Activated CD4-positive, alpha-beta memory T cell treated with anti-CD3 and anti-CD28 coated beads for 36 hours (primary cell): ENCODE results near the gene E2F4. TPM values are rescaled to one million over a fixed set of nuclear protein-coding genes. Genes with fewer than 3 reads are reported as not detected.

Source experiments
- CTCF ChIA-PET: fragments of 350-600 bp; sonication (Branson Sonifier 250); formaldehyde crosslinking; loops from one replicate; lab custom pipeline; 2021; ENCODE audit warnings: antibody characterized with exemption, inconsistent platforms; lab: Charles Lee
- POLR2A ChIA-PET: fragments of 350-600 bp; sonication (Branson Sonifier 250); formaldehyde crosslinking; loops from one replicate; lab custom pipeline; 2021; ENCODE audit warnings: antibody characterized with exemption; lab: Charles Lee
- DNase-seq: peaks from one replicate; pipeline ENCODE4 v3.0.0-alpha.2; 2020
- H3K27ac Mint-ChIP-seq: one replicate; pipeline ENCODE4 v1.8.0; 2021; ENCODE audit warnings: mixed read lengths
- H3K27me3 Mint-ChIP-seq: one replicate; pipeline ENCODE4 v1.8.0; 2021; ENCODE audit warnings: mixed read lengths
- H3K36me3 Mint-ChIP-seq: one replicate; pipeline ENCODE4 v1.8.0; 2021; ENCODE audit warnings: mixed read lengths
- H3K4me1 Mint-ChIP-seq: one replicate; pipeline ENCODE4 v1.8.0; 2021; ENCODE audit warnings: low read depth, mixed read lengths
- H3K4me3 Mint-ChIP-seq: one replicate; pipeline ENCODE4 v1.8.0; 2021; ENCODE audit warnings: mild to moderate bottlenecking, mixed read lengths
- H3K9me3 Mint-ChIP-seq: one replicate; pipeline ENCODE4 v1.8.0; 2021; ENCODE audit warnings: mixed read lengths
- intact Hi-C: fragments of 100-400 bp; cut with micrococcal nuclease; formaldehyde crosslinking; loops from one replicate; pipeline ENCODE4 v1.15.1; 2023
- total RNA-seq, 2 experiments: library from RNA; stranded (reverse); gene quantifications; one replicate each; pipeline ENCODE4 v1.2.3, GENCODE V29; 2021

Gene E2F4
- total RNA-seq, 2 experiments from 2014 or later = 91.6 to 92.3 TPM

GRCh38 chr16:67158637-67159600 lies 33.0 kb upstream of the E2F4 start:
- peak overlapping the region; percentile 93 for H3K4me3 Mint-ChIP-seq
- intact Hi-C loops = loop anchor here (1.0 to 5.0 kb wide), 10 partner anchors 11 to 286 kb away; partner anchors contain the start of genes FHOD1, MATCAP1, NOL3 and PHAF1
- peaks cover 14% of the 10 kb centered on the region for H3K36me3 Mint-ChIP-seq
- peak overlapping the region; percentile 95 for H3K27ac Mint-ChIP-seq
- H3K9me3 Mint-ChIP-seq = no peaks in the 10 kb centered on the region
- peak; percentile 93 for DNase-seq
- H3K4me1 Mint-ChIP-seq = peaks cover 56% of the 10 kb centered on the region
- ChIA-PET CTCF (interaction anchor here (0.8 to 14.8 kb wide), 11 partner anchors 8 to 211 kb away, joined by 3 to 350 read pairs (median 8); partner anchors contain the start of genes B3GNT9, CES3 and NOL3), POLR2A (interaction anchor here (1.0 to 2.8 kb wide), 13 partner anchors 8 to 181 kb away, joined by 3 to 23 read pairs (median 5); partner anchors contain the start of genes B3GNT9, E2F4 and NOL3)
- H3K27me3 Mint-ChIP-seq = peaks cover 8% of the 10 kb centered on the region

DNA sequence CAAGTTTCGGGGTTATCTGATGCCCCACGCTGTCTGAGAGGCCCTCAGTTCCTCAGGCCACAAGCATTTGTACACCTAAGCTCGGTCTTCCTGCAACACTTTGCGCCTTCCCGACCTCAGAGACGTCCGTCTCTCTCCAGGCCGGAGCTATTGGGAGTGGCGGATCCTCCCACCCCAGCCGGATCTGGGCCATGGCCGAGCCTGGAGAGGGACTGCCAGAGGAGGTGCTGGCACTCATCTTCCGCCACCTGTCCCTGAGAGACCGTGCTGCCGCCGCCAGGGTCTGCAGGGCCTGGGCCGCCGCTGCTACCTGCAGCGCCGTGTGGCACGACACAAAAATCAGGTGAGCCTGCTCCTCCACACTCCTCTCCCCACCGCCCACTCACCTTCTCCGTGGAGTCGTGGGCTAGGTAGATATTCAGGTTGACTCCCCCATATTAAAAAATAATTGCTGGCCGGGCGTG lies 30.3 kb upstream of the E2F4 start:
- CTCF ChIA-PET = interaction anchor here (1.6 to 14.8 kb wide), 7 partner anchors 8 to 178 kb away, joined by 4 to 350 read pairs (median 20); partner anchors contain the start of gene NOL3
- intact Hi-C loops = no loop called here

DNA sequence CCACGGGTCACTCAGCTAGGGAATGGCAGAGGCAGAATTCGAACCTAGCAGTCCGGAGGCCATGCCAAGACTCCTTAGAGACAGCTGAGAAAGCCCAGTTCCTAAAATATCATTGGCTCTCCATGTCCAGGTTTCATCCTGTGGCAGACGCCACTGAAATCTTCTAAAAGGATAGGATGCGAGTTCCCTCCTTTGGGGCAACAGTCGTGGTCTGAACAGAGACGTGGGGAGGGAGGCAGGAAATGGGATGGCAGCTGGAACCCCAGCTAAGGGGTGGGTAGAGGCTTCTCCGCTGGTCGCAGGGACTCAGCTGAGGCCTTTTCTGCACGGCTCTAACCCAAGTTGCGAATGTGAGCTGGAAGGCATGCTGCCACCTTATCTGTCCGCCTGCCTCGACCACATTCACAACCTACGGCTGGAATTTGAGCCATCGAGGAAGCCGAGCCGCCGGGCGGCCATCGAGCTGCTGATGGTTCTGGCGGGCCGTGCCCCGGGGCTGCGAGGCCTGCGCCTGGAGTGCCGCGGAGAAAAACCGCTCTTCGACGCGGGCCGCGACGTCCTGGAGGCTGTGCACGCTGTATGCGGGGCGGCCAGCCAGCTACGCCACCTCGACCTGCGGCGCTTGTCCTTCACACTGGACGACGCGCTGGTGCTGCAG lies 29.3 kb upstream of the E2F4 start:
- no peak for DNase-seq
- POLR2A ChIA-PET = interaction anchor here (0.8 to 1.3 kb wide), 5 partner anchors 11 to 133 kb away, joined by 3 to 6 read pairs (median 3); partner anchors contain the start of gene B3GNT9
- Mint-ChIP-seq H3K4me3 (no peak overlapping the region), H3K36me3 (peaks cover 12% of the 10 kb centered on the region), H3K4me1 (peaks cover 43% of the 10 kb centered on the region), H3K27ac (no peak overlapping the region), H3K9me3 (no peaks in the 10 kb centered on the region), H3K27me3 (peaks cover 32% of the 10 kb centered on the region)
- CTCF ChIA-PET = interaction anchor here (0.5 to 14.8 kb wide), 14 partner anchors 7 to 288 kb away, joined by 3 to 350 read pairs (median 3); partner anchors contain the start of genes EXOC3L1 and NOL3
- intact Hi-C loops = no loop called here

More for the DNA sequence above, 30.3 kb upstream of the E2F4 start:
- Mint-ChIP-seq H3K9me3 (no peaks in the 10 kb centered on the region), H3K27ac (no peak overlapping the region), H3K36me3 (peaks cover 12% of the 10 kb centered on the region), H3K27me3 (peaks cover 26% of the 10 kb centered on the region), H3K4me3 (no peak overlapping the region), H3K4me1 (peaks cover 52% of the 10 kb centered on the region)
- DNase-seq = no peak
- POLR2A ChIA-PET = no interaction called here

DNA sequence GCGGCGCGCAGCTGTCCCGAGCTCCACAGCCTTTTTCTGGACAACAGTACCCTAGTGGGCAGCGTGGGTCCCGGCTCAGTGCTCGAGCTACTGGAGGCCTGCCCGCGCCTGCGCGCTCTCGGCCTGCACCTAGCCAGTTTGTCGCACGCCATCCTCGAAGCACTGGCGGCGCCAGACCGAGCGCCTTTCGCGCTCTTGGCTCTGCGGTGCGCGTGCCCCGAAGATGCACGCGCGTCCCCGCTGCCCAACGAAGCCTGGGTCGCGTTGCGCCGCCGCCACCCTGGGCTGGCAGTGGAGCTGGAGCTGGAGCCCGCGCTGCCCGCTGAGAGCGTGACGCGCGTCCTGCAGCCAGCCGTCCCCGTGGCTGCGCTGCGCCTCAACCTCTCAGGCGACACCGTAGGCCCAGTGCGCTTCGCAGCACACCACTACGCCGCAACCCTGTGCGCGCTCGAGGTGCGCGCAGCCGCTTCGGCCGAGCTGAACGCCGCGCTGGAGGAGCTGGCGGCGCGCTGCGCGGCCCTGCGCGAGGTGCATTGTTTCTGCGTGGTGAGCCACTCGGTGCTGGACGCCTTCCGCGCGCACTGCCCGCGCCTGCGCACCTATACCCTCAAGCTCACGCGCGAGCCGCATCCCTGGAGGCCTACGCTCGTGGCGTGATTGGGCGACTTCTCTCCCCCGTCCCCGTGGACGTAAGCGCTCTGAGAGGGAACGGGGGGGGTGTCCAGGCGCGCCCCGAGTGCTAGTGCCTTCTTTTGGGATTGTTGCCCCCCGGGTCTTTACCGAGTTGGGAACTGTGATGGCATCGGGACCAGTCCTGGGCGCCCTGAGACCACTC lies 28.6 kb upstream of the E2F4 start:
- Mint-ChIP-seq H3K27ac (no peak overlapping the region), H3K4me3 (peak overlapping the region; percentile 8), H3K4me1 (peaks cover 36% of the 10 kb centered on the region), H3K36me3 (peaks cover 10% of the 10 kb centered on the region), H3K9me3 (no peaks in the 10 kb centered on the region), H3K27me3 (peaks cover 34% of the 10 kb centered on the region)
- peak; percentile 61 for DNase-seq
- POLR2A ChIA-PET = interaction anchor here (0.8 to 1.3 kb wide), 6 partner anchors 8 to 134 kb away, joined by 3 to 6 read pairs (median 3); partner anchors contain the start of gene B3GNT9
- CTCF ChIA-PET = interaction anchor here (0.5 to 14.8 kb wide), 14 partner anchors 8 to 289 kb away, joined by 3 to 350 read pairs (median 3); partner anchors contain the start of gene EXOC3L1
- intact Hi-C loops = no loop called here

- Mint-ChIP-seq H3K27ac (no peak overlapping the region), H3K27me3 (peaks cover 40% of the 10 kb centered on the region), H3K4me3 (peak overlapping the region; percentile 23), H3K9me3 (no peaks in the 10 kb centered on the region), H3K36me3 (peaks cover 10% of the 10 kb centered on the region), H3K4me1 (peaks cover 30% of the 10 kb centered on the region)
- POLR2A ChIA-PET = interaction anchor here (1.0 to 1.2 kb wide), 2 partner anchors 9 to 11 kb away, joined by 3 to 4 read pairs; no protein-coding TSS in a partner anchor
- CTCF ChIA-PET = interaction anchor here (0.5 to 14.8 kb wide), 10 partner anchors 9 to 351 kb away, joined by 3 to 350 read pairs (median 3); no protein-coding TSS in a partner anchor
- intact Hi-C loops = no loop called here
- DNase-seq = no peak
Measured at GRCh38 chr16:67163999-67164558, 27.9 kb upstream of the E2F4 start.

DNA sequence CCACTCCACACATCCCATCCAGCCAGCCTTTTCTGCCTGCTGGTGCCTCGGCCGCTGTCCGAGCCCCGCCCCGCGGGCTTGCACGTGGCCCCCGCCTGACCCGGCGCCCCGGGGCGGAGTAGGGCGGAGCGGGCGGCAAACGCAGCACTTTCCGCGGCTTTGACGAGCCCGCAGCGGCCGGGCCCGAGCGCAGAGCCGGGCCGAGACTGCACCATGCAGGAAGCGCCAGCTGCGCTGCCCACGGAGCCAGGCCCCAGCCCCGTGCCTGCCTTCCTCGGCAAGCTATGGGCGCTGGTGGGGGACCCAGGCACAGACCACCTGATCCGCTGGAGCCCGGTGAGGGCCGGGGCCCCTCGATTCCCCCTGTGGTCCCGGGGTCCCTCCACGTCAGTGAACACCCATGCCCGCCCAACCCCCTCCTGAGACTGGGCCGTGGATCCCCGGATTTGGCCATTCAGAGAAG lies 27.3 kb upstream of the E2F4 start, which contains the start of gene HSF4:
Gene HSF4, plus strand, starts transcription at position 147 of the 463 bp plus-strand sequence. Its CDS starts 67 bp downstream, at position 214.
- Mint-ChIP-seq H3K9me3 (no peaks in the 10 kb centered on the region), H3K4me1 (peaks cover 33% of the 10 kb centered on the region), H3K27ac (no peak within 1 kb of the TSS), H3K27me3 (peaks cover 40% of the 10 kb centered on the region), H3K36me3 (peaks cover 10% of the 10 kb centered on the region), H3K4me3 (peak within 1 kb of the TSS; percentile 23)
- CTCF ChIA-PET = interaction anchor here (0.5 to 4.1 kb wide), 6 partner anchors 10 to 350 kb away, joined by 3 to 12 read pairs (median 4); no protein-coding TSS in a partner anchor
- intact Hi-C loops = no loop called here
- peak; percentile 40 for DNase-seq
- POLR2A ChIA-PET = interaction anchor here (1.0 to 1.2 kb wide), 3 partner anchors 9 to 13 kb away, joined by 3 to 4 read pairs (median 3); no protein-coding TSS in a partner anchor

DNA sequence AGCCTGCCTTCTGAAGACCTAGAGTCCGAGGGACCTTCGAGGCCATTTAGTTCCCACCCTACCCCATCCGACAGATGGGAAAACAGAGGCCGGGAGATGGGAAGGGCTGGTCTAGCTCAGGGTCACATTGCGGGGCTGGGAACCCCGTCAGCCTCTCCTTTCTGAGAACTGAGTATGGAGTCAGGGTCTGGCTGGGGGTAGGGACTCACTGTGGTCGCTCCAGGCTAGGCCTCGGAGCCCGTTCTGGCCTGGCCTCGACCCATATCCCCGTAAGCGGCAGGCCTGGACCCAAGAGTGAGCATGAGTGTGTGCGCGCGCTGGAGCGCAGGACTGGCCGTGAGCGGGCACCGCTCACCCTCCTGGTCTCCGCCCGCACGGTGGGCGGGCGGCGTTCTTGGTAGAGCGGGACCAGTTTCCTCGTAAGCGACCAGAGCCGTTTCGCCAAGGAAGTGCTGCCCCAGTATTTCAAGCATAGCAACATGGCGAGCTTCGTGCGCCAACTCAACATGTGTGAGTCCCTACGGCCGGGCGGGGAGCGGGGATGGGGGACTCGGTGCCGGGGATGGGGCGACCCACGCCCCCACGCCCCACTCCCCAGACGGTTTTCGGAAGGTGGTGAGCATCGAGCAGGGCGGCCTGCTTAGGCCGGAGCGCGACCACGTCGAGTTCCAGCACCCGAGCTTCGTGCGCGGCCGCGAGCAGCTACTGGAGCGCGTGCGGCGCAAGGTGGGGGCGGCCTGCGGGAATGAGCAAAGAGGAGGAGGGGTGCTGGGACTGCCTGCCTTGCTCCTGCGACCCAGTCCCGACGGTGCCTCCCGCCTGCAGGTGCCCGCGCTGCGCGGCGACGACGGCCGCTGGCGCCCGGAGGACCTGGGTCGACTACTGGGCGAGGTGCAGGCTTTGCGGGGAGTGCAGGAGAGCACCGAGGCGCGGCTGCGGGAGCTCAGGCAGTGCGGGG lies 26.6 kb upstream of the E2F4 start:
- intact Hi-C loops = no loop called here
- Mint-ChIP-seq H3K4me3 (peak overlapping the region; percentile 12), H3K4me1 (peaks cover 39% of the 10 kb centered on the region), H3K27me3 (peaks cover 43% of the 10 kb centered on the region), H3K36me3 (peaks cover 10% of the 10 kb centered on the region), H3K27ac (no peak overlapping the region), H3K9me3 (no peaks in the 10 kb centered on the region)
- POLR2A ChIA-PET = interaction anchor here (1.0 to 1.1 kb wide), 2 partner anchors 9 to 12 kb away, joined by 3 to 4 read pairs; no protein-coding TSS in a partner anchor
- DNase-seq = no peak
- CTCF ChIA-PET = interaction anchor here (0.6 to 4.1 kb wide), 6 partner anchors 9 to 147 kb away, joined by 3 to 12 read pairs (median 5); partner anchors contain the start of gene B3GNT9

DNA sequence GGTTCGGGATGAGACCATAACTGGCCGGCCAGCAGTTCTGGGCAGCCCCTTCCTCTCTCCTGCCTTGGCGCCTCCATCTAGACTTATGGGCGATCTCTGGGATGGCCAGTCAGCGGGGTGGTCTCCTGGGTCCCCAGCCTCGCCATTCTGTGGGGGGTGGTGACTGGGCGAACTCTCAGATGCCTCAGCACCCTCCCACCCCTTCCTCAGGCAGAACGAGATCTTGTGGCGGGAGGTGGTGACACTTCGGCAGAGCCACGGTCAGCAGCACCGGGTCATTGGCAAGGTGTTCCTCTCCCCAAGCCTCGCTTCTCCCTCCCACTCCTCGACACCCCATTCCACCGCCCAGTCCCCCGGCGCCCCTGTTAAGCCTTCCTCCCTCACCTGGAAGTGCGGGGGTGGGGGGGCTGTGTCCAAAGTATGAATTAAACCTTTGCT lies 25.8 kb upstream of the E2F4 start:
- ChIA-PET POLR2A (no interaction called here), CTCF (interaction anchor here (0.6 to 1.8 kb wide), 4 partner anchors 11 to 188 kb away, joined by 3 to 8 read pairs (median 5); partner anchors contain the start of gene B3GNT9)
- Mint-ChIP-seq H3K4me1 (peaks cover 38% of the 10 kb centered on the region), H3K4me3 (peak overlapping the region; percentile 5), H3K9me3 (no peaks in the 10 kb centered on the region), H3K27me3 (peaks cover 46% of the 10 kb centered on the region), H3K27ac (no peak overlapping the region), H3K36me3 (peaks cover 8% of the 10 kb centered on the region)
- no peak for DNase-seq
- intact Hi-C loops = no loop called here

DNA sequence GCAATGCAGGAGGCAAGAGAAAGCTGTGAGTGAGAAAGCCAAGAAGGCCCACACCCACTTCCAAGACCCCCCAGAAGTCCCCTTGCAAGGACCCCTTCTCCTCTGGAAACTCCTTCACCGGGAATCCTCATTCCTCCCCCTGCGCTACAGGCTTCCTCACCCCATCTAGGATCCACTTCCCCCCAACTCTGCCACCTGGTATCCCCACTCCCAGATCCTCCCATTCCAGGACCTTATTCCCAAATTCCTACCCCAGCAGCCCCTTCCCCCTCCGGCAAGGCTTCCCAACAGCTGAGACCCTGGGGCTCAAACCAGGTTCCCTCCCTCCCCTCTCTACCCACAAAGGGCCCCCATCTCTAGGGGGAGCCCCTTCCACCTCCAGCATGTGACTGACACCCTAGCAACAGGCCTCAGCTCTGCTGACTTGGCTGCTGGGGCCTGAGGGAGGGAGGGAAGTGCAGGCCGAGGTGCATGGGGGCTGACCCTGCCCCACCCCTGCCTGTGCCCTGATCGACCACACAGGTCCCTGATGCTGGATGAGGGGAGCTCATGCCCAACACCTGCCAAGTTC lies 25.3 kb upstream of the E2F4 start:
- H3K36me3 Mint-ChIP-seq = peaks cover 5% of the 10 kb centered on the region
- no peaks in the 10 kb centered on the region for H3K9me3 Mint-ChIP-seq
- H3K27me3 Mint-ChIP-seq = peaks cover 50% of the 10 kb centered on the region
- peaks cover 41% of the 10 kb centered on the region for H3K4me1 Mint-ChIP-seq
- no peak overlapping the region for H3K27ac Mint-ChIP-seq
- ChIA-PET CTCF (interaction anchor here (1.0 kb wide), 1 partner anchor 189 kb away, joined by 3 read pairs; no protein-coding TSS in a partner anchor), POLR2A (no interaction called here)
- intact Hi-C loops = no loop called here
- no peak overlapping the region for H3K4me3 Mint-ChIP-seq
- DNase-seq = no peak
